HCT116 (cell line): ENCODE measurements around the gene FKBP2.

Source experiments
- CTCF ChIP-seq, 3 experiments: fragments of 200-600 bp in 1 of 3; sonication (generic) in 1 of 3; IDR thresholded peaks in 2 of 3; conservative IDR thresholded peaks in 1 of 3; 2 replicates each; pipeline ENCODE4 v1.5.1; 2012 to 2017; ENCODE audit warnings: low read depth in 2 of 3, low read length in 2 of 3, antibody characterized with exemption in 1 of 3, borderline replicate concordance in 1 of 3, control low read depth in 1 of 3, mild to moderate bottlenecking in 1 of 3, mixed read lengths in 1 of 3, mixed run types in 1 of 3, moderate library complexity in 1 of 3; ENCODE audit not compliant: insufficient read depth in 1 of 3
- EGR1 ChIP-seq: IDR thresholded peaks from 2 replicates; pipeline ENCODE4 v1.6.1; 2012; ENCODE audit warnings: low read depth
- ELF1 ChIP-seq: IDR thresholded peaks from 2 replicates; pipeline ENCODE4 v1.6.1; 2012; ENCODE audit warnings: low read depth, borderline replicate concordance
- EZH2 ChIP-seq: fragments of 200-600 bp; sonication (generic); IDR thresholded peaks from 2 replicates; pipeline ENCODE4 v1.6.1; 2017; ENCODE audit warnings: antibody characterized with exemption, mixed run types
- EZH2phosphoT487 ChIP-seq: fragments of 200-600 bp; IDR thresholded peaks from 2 replicates; pipeline ENCODE4 v1.6.1; 2018; ENCODE audit warnings: antibody characterized with exemption, borderline replicate concordance
- FOSL1 ChIP-seq: IDR thresholded peaks from 2 replicates; pipeline ENCODE4 v1.6.1; 2012; ENCODE audit warnings: low read depth
- JUND ChIP-seq: IDR thresholded peaks from 2 replicates; pipeline ENCODE4 v1.6.1; 2012
- MAX ChIP-seq: IDR thresholded peaks from 2 replicates; pipeline ENCODE4 v1.6.1; 2012
- POLR2A ChIP-seq: IDR thresholded peaks from 2 replicates; pipeline ENCODE4 v1.7.0; 2011; ENCODE audit warnings: borderline replicate concordance; ENCODE audit not compliant: insufficient read depth, insufficient read length; ENCODE audit errors: extremely low read depth
- REST ChIP-seq: IDR thresholded peaks from 2 replicates; pipeline ENCODE4 v1.6.1; 2012; ENCODE audit warnings: low read depth
- SIN3A ChIP-seq: IDR thresholded peaks from 2 replicates; pipeline ENCODE4 v1.6.1; 2012; ENCODE audit warnings: low read depth
- SP1 ChIP-seq: IDR thresholded peaks from 2 replicates; pipeline ENCODE4 v1.6.1; 2012; ENCODE audit warnings: low read depth
- ZFX ChIP-seq: fragments of 450-650 bp; IDR thresholded peaks from 2 replicates; pipeline ENCODE4 v1.6.1; 2017
- TF ChIP-seq, protein P1 (sequence below): IDR thresholded peaks from 2 replicates; pipeline ENCODE4 v1.6.1; 2012

GRCh38 chr11:64226507-64227051, 14.3 kb upstream of the FKBP2 start:
- no peak for TF ChIP-seq CTCF (IDR thresholded peaks at IDR 0.05 in 2 of 3, conservative IDR thresholded peaks at IDR 0.05 in 1 of 3; ENCODE audit: borderline replicate concordance in 1 of 3, insufficient read depth in 1 of 3, low read depth in 2 of 3, low read length in 2 of 3)
- TF ChIP-seq EZH2: no peak
- no peak for TF ChIP-seq POLR2A
- no peak for TF ChIP-seq EGR1
- TF ChIP-seq, protein P1, sequence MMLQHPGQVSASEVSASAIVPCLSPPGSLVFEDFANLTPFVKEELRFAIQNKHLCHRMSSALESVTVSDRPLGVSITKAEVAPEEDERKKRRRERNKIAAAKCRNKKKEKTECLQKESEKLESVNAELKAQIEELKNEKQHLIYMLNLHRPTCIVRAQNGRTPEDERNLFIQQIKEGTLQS: no peak
- no peak for TF ChIP-seq EZH2phosphoT487
- no peak for TF ChIP-seq FOSL1
- TF ChIP-seq ELF1: no peak
- TF ChIP-seq JUND: no peak
- no peak for TF ChIP-seq MAX
- no peak for TF ChIP-seq SIN3A
- no peak for TF ChIP-seq REST
- TF ChIP-seq ZFX: peak; percentile 60
- TF ChIP-seq SP1: no peak
